GM10248 (cell line): Measurements from ENCODE around the gene DIAPH2.
"Not testable (repeated sequence)": the region's sequence is repeated elsewhere in the genome, so short reads cannot be mapped to it uniquely, and the experiment has no call there.

Experiments
- CTCF ChIA-PET: fragments of 300-600 bp; sonication (Branson Sonifier 250); formaldehyde crosslinking; extraction: SDS; loops from one replicate; lab custom pipeline; 2021; ENCODE audit warnings: antibody characterized with exemption; lab: Yijun Ruan, JAX
- POLR2A ChIA-PET: fragments of 350-650 bp; sonication (Branson Sonifier 250); formaldehyde crosslinking; extraction: SDS; loops from one replicate; lab custom pipeline; 2020; ENCODE audit warnings: antibody characterized with exemption; lab: Yijun Ruan, JAX
- DNase-seq: peaks from one replicate; pipeline ENCODE4 v3.0.0; 2012; ENCODE audit errors: extremely low spot score
- CTCF ChIP-seq: IDR thresholded peaks from 2 replicates; pipeline ENCODE4 v1.5.1; 2012; ENCODE audit warnings: mild to moderate bottlenecking, low read depth; ENCODE audit errors: extremely low read depth, missing control alignments, control extremely low read depth

DIAPH2 gene

GRCh38 chrX:97402333-97402732, 717.7 kb downstream of the DIAPH2 start:
- DNase-seq: no peak
- TF ChIP-seq CTCF: no peak
- POLR2A ChIA-PET: no interaction called here
- CTCF ChIA-PET: no interaction called here

- ChIA-PET CTCF (no interaction called here), POLR2A (no interaction called here)
- TF ChIP-seq CTCF: no peak
- no peak for DNase-seq
Observed at GRCh38 chrX:97402903-97403302, 718.3 kb downstream of the DIAPH2 start.

- POLR2A ChIA-PET: no interaction called here
Observed at GRCh38 chrX:97405031-97405660, 720.5 kb downstream of the DIAPH2 start.

GRCh38 chrX:97409632-97410415, 725.2 kb downstream of the DIAPH2 start:
- POLR2A ChIA-PET: not testable (repeated sequence)

More at GRCh38 chrX:97405031-97405660, 720.5 kb downstream of the DIAPH2 start:
- CTCF ChIA-PET: no interaction called here
- DNase-seq: no peak
- no peak for TF ChIP-seq CTCF

GRCh38 chrX:97416461-97416860, 731.8 kb downstream of the DIAPH2 start:
- no peak for DNase-seq
- ChIA-PET CTCF (no interaction called here), POLR2A (no interaction called here)
- TF ChIP-seq CTCF: no peak

More at GRCh38 chrX:97409632-97410415, 725.2 kb downstream of the DIAPH2 start:
- CTCF ChIA-PET, DNase-seq: not testable (repeated sequence)

- CTCF ChIA-PET: no interaction called here
- POLR2A ChIA-PET: no interaction called here
- no peak for TF ChIP-seq CTCF
- no peak for DNase-seq
Observed at GRCh38 chrX:97429101-97429500, 744.5 kb downstream of the DIAPH2 start.

- CTCF ChIA-PET: no interaction called here
- POLR2A ChIA-PET: no interaction called here
- no peak for TF ChIP-seq CTCF
- DNase-seq: no peak
Observed at GRCh38 chrX:97431281-97431680, 746.6 kb downstream of the DIAPH2 start.
